ENCODE measurements around the gene ZC2HC1C.
"Not testable (repeated sequence)": the region's sequence is repeated elsewhere in the genome, so short reads cannot be mapped to it uniquely, and the experiment has no call there.

ZC2HC1C gene

DNA sequence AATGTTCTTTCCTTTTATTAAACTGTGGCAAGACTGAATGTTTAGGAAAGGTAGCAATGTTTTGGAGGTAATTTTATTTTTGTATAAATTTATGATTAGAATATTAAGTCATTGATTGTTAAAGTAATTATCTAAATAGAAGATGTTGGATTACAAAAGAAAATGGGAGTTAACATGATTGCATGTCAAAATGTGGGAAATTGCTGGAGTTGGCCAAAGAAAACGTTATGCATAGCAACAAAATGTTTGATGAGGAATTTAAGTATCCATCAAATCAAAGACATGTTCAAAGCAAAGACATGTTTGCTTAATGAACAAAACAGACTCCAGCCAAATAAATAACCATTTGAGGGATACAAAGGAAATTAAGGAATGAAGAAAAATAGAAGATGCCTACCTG lies 15.0 kb upstream of the ZC2HC1C start:
- no peak for DNase-seq

GRCh38 chr14:75059642-75060041 lies 9.8 kb upstream of the ZC2HC1C start:
- no peak for DNase-seq

DNA sequence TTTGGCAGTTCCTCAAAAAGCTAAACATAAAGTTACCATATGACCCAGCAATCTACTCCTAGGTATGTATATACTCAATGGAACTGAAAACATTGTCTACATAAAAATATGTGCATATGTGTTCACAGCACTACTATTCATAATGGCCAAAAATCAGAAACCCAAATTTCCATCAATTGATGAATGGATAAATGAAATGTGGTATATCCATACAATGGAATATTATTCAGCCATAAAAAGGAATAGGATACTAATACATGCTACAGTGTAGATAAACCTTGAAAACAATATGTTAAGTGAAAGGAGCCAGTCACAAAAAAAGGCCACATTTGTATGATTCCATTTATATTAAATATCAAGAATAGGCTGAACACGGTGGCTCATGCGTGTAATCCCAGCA lies 9.0 kb upstream of the ZC2HC1C start:
- no peak for DNase-seq

- DNase-seq = no peak
Observed at GRCh38 chr14:75063013-75063412, 6.4 kb upstream of the ZC2HC1C start.

- peak; percentile 83 for DNase-seq
Observed at GRCh38 chr14:75063491-75064204, 5.8 kb upstream of the ZC2HC1C start, which contains the start of gene ACYP1. Gene ACYP1 (minus strand): TSS chr14:75064024. CDS start chr14:75063553, 471 bp downstream.

DNA sequence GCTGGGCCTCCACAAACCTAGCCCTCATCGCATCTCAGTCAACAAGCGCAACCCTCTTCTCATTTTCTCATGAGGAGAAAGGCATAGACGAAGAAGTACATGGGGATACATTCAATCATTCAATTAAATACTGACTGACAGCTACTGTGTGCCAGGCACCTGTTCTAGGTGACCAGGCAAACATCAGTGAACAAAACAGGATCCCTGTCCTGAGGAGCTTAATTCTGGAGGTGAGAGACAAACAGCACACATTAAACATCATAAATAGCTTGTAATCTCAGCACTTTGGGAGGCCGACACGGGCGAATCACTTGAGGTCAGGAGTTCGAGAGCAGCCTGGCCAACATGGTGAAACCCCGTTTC lies 5.3 kb upstream of the ZC2HC1C start:
- DNase-seq = no peak

- no peak for DNase-seq
Observed at GRCh38 chr14:75066691-75067090, 2.8 kb upstream of the ZC2HC1C start.

DNA sequence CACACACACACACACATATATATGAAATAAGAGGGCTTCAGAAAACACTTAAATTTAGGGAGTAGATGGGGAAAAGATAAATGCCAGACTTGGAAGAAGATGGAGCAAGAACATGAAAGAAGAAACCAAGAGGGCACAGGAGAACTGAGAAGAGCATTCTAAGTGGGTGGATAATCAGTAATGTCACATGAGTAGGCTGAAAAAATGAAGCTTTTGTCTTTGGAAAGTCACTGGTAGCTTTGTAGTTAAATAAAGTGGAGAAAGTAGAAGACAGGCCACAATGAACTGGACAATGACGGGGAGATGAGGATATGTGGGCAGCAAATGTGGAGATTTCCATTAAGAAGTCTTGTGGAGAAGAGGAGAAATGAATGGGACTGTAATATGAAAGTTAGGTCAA lies 2.2 kb upstream of the ZC2HC1C start:
- DNase-seq = no peak

DNA sequence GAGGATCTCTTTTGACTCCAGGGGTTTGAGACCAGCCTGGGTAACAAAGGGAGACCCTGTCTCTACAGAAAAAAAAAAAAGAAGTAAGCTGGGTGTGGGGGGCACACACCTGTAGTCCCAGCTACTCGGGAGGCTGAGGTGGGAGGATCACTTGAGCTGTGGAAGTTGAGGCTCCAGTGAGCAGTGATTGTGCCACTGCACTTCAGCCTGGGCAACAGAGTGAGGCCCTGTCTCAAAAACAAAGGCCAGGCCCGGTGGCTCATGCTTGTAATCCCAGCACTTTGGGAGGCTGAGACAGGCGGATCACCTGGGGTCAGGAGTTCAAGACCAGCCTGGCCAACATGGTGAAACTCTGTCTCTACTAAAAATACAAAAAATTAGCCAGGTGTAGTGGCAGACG lies 1.7 kb upstream of the ZC2HC1C start:
- not testable (repeated sequence) for DNase-seq

- DNase-seq = no peak
Observed at GRCh38 chr14:75068294-75069120, 934 bp upstream of the ZC2HC1C start.

- DNase-seq = no peak
Observed at GRCh38 chr14:75069811-75070145, 337 bp downstream of the ZC2HC1C start.

DNA sequence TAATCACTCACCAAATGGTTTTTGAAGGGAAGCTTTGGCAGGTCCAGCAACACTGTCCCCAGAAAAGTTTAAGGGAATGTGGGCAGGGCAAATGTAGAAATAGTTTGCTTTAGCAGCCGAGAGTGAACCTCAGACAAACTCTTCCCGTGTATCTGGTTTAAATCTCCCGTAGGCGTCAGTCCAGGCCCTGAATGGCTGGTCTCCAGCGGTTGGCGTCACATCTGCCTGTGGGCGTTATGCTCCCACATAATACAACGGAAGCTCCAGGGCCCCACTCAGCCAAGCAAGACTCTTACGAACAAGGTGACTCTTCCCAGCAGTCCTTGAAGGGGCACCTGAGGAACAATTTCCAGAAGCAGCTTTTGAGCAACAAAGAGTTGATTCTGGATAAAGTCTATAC lies 942 bp downstream of the ZC2HC1C start:
- DNase-seq = no peak

- no peak for DNase-seq
Observed at GRCh38 chr14:75077794-75078193, 8.4 kb downstream of the ZC2HC1C start.

DNA sequence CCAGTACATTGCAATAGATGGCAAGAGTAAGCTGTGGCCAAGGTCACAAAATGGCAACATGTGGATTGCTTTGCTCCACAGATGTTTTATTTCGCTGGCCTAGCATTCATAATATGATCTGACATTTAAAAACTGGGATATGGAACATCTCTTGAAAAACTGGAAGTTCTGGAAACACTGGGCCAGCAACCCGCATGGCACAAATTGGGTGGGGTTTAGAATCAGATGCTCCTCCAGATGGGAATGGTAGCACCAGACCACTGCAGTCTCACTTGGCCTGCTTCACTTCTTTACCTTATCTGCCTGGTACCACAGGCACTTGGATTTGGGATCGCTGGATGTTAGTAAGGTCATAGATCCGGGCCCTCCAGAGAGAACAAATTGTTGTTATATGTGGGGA lies 10.1 kb downstream of the ZC2HC1C start:
- no peak for DNase-seq

- no peak for DNase-seq
Observed at GRCh38 chr14:75081660-75082229, 12.3 kb downstream of the ZC2HC1C start.

DNA sequence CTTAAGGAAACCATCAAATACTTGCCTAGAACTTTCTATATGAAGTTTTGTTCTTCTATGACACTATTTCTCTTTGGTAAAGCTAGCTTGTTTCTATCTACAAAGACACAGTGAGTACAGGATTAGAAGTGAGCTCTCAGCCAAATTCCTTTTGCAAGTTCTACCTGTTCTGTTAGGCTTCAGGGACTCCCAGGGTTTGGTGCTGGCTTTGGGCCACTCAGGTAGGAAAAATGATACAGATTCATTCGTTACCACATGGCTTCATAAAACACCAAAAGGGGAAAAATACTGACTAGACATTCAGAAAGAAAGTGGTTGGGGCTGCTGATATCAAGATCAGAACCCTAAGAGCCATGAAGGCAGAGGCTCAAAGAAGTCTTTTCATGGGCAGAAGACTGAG lies 13.8 kb downstream of the ZC2HC1C start:
- DNase-seq = no peak

DNA sequence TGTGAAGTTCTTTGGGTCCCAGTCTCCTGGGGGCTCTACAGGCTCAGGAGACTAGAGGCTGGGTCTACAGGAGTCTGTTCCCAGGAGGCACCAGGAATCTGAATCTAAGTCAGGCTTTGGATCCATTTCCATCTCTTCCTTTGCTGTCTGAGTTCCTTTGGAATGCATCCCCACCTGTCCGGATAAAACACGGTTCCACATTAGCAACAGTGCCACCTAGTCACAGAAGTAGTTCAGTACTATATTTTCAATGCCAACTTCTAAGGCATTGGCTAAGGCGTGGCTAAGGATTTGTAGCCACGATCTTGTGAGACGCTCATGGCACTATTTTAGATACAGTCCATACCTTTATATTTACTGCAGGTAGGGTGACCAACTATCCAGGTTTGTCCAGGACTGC lies 15.1 kb downstream of the ZC2HC1C start:
- no peak for DNase-seq

GRCh38 chr14:75088153-75088552 lies 18.7 kb downstream of the ZC2HC1C start:
- DNase-seq = no peak

DNA sequence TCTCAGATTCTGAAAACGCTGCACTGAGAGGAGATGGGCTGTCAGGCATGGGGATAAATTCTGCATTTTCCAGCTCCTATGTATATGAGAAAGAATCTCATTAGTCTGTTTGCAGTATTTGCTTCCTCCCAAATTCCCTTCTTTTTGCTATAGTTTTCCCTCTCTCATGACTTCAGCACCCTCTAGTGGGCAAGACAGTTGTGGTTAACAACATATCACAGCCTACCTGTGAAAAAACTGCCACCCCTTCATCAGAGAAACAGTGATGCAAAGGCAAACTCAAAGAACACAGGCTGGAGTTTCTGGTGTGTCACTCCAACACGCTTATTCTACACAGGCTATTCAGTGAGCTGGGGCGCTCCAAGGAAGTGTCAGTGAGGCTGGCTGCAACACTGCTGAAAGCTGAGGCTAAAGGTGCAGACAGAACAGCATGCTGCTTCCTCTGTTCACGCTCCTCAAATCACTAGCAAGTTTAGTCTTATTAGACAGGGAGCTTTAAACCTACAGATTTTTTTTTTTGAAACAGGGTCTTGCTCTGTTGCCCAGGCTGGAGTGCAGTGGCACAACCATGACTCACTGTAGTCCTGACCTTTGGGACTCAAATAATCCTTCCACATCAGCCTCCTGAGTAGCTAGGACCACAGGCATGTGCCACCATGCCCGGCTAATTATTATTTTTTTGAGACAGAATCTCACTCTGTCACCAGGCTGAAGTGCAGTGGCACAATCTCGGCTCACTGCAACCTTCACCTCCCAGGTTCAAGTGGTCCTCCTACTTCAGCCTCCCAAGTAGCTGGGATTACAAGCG lies 19.3 kb downstream of the ZC2HC1C start:
- peak; percentile 44 for DNase-seq

DNA sequence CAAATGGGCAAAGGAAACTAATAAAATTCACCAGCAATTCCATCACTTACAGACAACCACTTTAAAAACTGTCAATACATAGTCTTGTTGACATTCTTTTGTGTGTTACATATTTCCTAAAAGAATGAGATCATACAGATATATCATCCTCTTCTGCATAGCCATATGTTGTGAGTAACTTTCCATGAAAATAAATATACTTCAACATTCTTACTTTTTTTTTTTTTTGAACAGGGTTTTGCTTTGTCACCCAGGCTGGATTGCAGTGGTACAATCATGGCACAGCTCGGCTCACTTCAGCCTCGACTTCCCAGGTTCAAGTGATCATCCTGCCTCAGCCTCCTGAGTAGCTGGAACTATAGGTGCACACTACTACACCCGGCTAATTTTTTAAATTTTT lies 20.9 kb downstream of the ZC2HC1C start:
- DNase-seq = peak; percentile 51

DNA sequence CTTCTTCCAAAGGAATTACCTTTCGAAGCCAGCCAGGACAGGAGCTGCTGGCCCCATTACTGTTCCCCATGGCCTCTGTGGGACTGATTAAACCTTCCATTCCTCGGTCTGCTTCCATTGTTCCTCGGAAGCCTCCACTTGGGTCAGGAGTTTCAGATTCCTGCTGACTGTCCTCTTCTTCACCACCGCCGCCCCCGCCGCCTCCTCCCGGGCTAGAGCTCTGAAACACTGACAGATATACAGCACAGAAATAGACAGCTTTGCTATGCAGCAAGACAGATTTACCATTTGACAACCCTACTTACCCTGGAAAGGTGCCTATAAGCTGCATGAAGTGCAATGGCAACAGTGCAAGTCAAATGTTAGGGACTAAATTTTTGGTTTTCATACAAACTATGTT lies 21.8 kb downstream of the ZC2HC1C start:
- no peak for DNase-seq

DNA sequence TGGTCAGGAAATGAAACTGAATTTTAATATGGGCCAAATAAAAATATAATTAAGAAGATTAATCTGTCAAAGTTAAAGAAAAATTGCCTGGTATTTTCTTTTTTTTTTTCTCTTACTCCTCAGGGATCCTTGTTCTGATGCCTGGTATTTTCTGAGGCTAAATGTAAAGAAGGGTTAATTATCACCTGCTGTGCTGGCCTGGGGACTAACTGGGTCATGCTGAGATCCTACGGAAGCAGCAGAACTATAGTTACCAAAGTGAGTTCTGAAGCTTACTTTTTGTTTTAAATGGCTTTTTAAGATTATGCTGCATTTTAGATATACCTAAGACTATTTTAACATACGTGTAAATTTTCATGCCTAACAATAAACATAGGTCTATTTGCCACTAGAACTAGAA lies 23.3 kb downstream of the ZC2HC1C start:
- no peak for DNase-seq

DNA sequence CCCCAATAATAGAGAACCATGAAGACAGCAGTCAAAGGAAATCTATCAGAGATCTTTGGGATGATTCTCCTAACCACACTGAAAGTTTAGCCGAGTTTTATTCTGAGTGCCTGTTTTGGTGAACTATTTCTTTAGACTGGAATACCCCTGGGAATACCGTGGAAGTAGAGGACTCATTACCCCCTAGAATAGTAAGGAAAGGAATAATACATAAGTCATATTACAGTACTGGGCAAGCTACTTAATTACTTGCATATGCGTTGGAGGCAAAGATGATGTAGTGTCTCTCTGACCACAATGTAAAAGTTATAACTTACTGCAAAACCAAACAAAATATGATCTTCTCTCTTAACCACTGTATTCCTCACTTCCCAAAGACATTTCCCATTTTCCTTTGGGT lies 25.5 kb downstream of the ZC2HC1C start:
- DNase-seq = no peak
